SJSA1 (cell line): Measurements from ENCODE around the gene HSPA1A. TPM values are rescaled to one million over a fixed set of nuclear protein-coding genes. Genes with fewer than 3 reads are reported as not detected.
"Not testable (repeated sequence)": the region's sequence is repeated elsewhere in the genome, so short reads cannot be mapped to it uniquely, and the experiment has no call there.

Experiments used
- DNase-seq, 2 experiments: peaks; one replicate each; pipeline ENCODE4 v3.0.0-alpha.2; 2015 to 2020; ENCODE audit warnings: low spot score in 2 of 2, low read depth in 1 of 2
- H3K27ac ChIP-seq: fragments of 250-450 bp; sonication (Bioruptor Pico); 2 replicates; pipeline ENCODE4 v1.5.1; 2020; ENCODE audit warnings: mild to moderate bottlenecking, moderate library complexity
- H3K27me3 ChIP-seq: fragments of 250-450 bp; sonication (Bioruptor Pico); replicated peaks from 2 replicates; pipeline ENCODE4 v1.5.1; 2020; ENCODE audit warnings: mild to moderate bottlenecking, moderate library complexity
- H3K36me3 ChIP-seq: fragments of 250-450 bp; sonication (Bioruptor Pico); 2 replicates; pipeline ENCODE4 v1.5.1; 2020; ENCODE audit warnings: mild to moderate bottlenecking
- H3K4me1 ChIP-seq: fragments of 250-450 bp; sonication (Bioruptor Pico); replicated peaks from 2 replicates; pipeline ENCODE4 v1.6.1; 2021; ENCODE audit warnings: mild to moderate bottlenecking
- H3K4me3 ChIP-seq: fragments of 250-450 bp; sonication (Bioruptor Pico); 2 replicates; pipeline ENCODE4 v1.5.1; 2020; ENCODE audit warnings: mild to moderate bottlenecking
- H3K9me3 ChIP-seq: fragments of 250-450 bp; sonication (Bioruptor Pico); replicated peaks from 2 replicates; pipeline ENCODE4 v1.5.1; 2020; ENCODE audit warnings: mild to moderate bottlenecking
- total RNA-seq: library from RNA; depleted of rRNA; stranded (reverse); fragments of >200 nt; shearing (Covaris generic); gene quantifications from 2 replicates; pipeline ENCODE4 v1.2.3, GENCODE V29; 2014

Gene HSPA1A
- total RNA-seq, 1 experiment from 2014 or later: 214 TPM

GRCh38 chr6:31808599-31808998 lies 6.7 kb upstream of the HSPA1A start:
- H3K36me3 ChIP-seq, DNase-seq, H3K27ac ChIP-seq, H3K4me1 ChIP-seq, H3K27me3 ChIP-seq, H3K9me3 ChIP-seq, H3K4me3 ChIP-seq: not testable (repeated sequence)

GRCh38 chr6:31811645-31812044 lies 3.7 kb upstream of the HSPA1A start:
- Histone ChIP-seq H3K27me3 (no peaks in the 10 kb centered on the region), H3K36me3 (no peaks in the 10 kb centered on the region), H3K27ac (no peak overlapping the region), H3K9me3 (no peaks in the 10 kb centered on the region), H3K4me1 (peaks cover 16% of the 10 kb centered on the region), H3K4me3 (no peak overlapping the region)
- DNase-seq: no peak

- no peak overlapping the region for H3K4me3 ChIP-seq
- H3K27ac ChIP-seq: no peak overlapping the region
These were observed 1.9 kb upstream of the HSPA1A start for GRCh38 chr6:31813465-31813849.

GRCh38 chr6:31814677-31815024 lies 692 bp upstream of the HSPA1A start:
- Histone ChIP-seq H3K4me1 (peaks cover 31% of the 10 kb centered on the region), H3K27ac (peak overlapping the region; percentile 89), H3K36me3 (peaks cover 9% of the 10 kb centered on the region), H3K4me3 (peak overlapping the region; percentile 45), H3K27me3 (no peaks in the 10 kb centered on the region), H3K9me3 (no peaks in the 10 kb centered on the region)
- DNase-seq: peak; percentile 81 to 96

More at GRCh38 chr6:31813465-31813849, 1.9 kb upstream of the HSPA1A start:
- DNase-seq: no peak
- H3K9me3 ChIP-seq: no peaks in the 10 kb centered on the region
- H3K27me3 ChIP-seq: no peaks in the 10 kb centered on the region
- peaks cover under 1% of the 10 kb centered on the region for H3K36me3 ChIP-seq
- H3K4me1 ChIP-seq: peaks cover 23% of the 10 kb centered on the region

GRCh38 chr6:31817133-31817928 lies 2.0 kb downstream of the HSPA1A start:
- H3K36me3 ChIP-seq: peaks cover 13% of the 10 kb centered on the region
- H3K4me3 ChIP-seq: peak overlapping the region; percentile 6; the same call in 1 of the 2 replicates
- H3K9me3 ChIP-seq, DNase-seq, H3K27me3 ChIP-seq, H3K27ac ChIP-seq: not testable (repeated sequence)
- peaks cover 42% of the 10 kb centered on the region for H3K4me1 ChIP-seq

- H3K27ac ChIP-seq, H3K9me3 ChIP-seq, DNase-seq, H3K27me3 ChIP-seq: not testable (repeated sequence)
- H3K4me3 ChIP-seq: peak overlapping the region; percentile 6; the same call in 1 of the 2 replicates
- peaks cover 49% of the 10 kb centered on the region for H3K4me1 ChIP-seq
- H3K36me3 ChIP-seq: peaks cover 13% of the 10 kb centered on the region
These were observed 2.7 kb downstream of the HSPA1A start for GRCh38 chr6:31817929-31818511.

- Histone ChIP-seq H3K27me3 (no peaks in the 10 kb centered on the region), H3K4me3 (no peak overlapping the region), H3K4me1 (peaks cover 42% of the 10 kb centered on the region), H3K27ac (no peak overlapping the region), H3K9me3 (no peaks in the 10 kb centered on the region), H3K36me3 (peaks cover 13% of the 10 kb centered on the region)
- DNase-seq: no peak
These were observed 4.5 kb downstream of the HSPA1A start for GRCh38 chr6:31819871-31820299.

- Histone ChIP-seq H3K4me1 (peaks cover 42% of the 10 kb centered on the region), H3K36me3 (peaks cover 13% of the 10 kb centered on the region)
- DNase-seq, H3K9me3 ChIP-seq, H3K4me3 ChIP-seq, H3K27ac ChIP-seq, H3K27me3 ChIP-seq: not testable (repeated sequence)
These were observed 5.1 kb downstream of the HSPA1A start for GRCh38 chr6:31820399-31820798.

- no peaks in the 10 kb centered on the region for H3K27me3 ChIP-seq
- H3K4me1 ChIP-seq: peaks cover 45% of the 10 kb centered on the region
- DNase-seq: peak; percentile 58 to 80
- peak overlapping the region; percentile 85 for H3K27ac ChIP-seq
- peak overlapping the region; percentile 42 for H3K4me3 ChIP-seq
- peaks cover 13% of the 10 kb centered on the region for H3K36me3 ChIP-seq
- H3K9me3 ChIP-seq: no peaks in the 10 kb centered on the region
These were observed 6.1 kb downstream of the HSPA1A start for GRCh38 chr6:31821301-31822035.

GRCh38 chr6:31822036-31822821 lies 6.9 kb downstream of the HSPA1A start:
- Histone ChIP-seq H3K27ac (peak overlapping the region; percentile 85), H3K4me1 (peaks cover 49% of the 10 kb centered on the region), H3K36me3 (peaks cover 13% of the 10 kb centered on the region), H3K4me3 (peak overlapping the region; percentile 42), H3K27me3 (no peaks in the 10 kb centered on the region), H3K9me3 (no peaks in the 10 kb centered on the region)
- peak; percentile 80 to 87 for DNase-seq

- not testable (repeated sequence) for H3K4me3 ChIP-seq, DNase-seq, H3K27ac ChIP-seq, H3K9me3 ChIP-seq, H3K27me3 ChIP-seq
- Histone ChIP-seq H3K4me1 (peaks cover 37% of the 10 kb centered on the region), H3K36me3 (peaks cover 10% of the 10 kb centered on the region)
These were observed 8.4 kb downstream of the HSPA1A start for GRCh38 chr6:31823592-31824196.

GRCh38 chr6:31825553-31825952 lies 10.2 kb downstream of the HSPA1A start:
- no peaks in the 10 kb centered on the region for H3K27me3 ChIP-seq
- H3K27ac ChIP-seq: no peak overlapping the region
- H3K9me3 ChIP-seq: no peaks in the 10 kb centered on the region
- no peak for DNase-seq
- H3K4me1 ChIP-seq: peaks cover 31% of the 10 kb centered on the region
- no peak overlapping the region for H3K4me3 ChIP-seq
- peaks cover 4% of the 10 kb centered on the region for H3K36me3 ChIP-seq

GRCh38 chr6:31826793-31827285 lies 11.5 kb downstream of the HSPA1A start:
- peak overlapping the region; percentile 49 for H3K27ac ChIP-seq
- peak overlapping the region; percentile 57 for H3K4me3 ChIP-seq
- DNase-seq: peak in 1 of 2 experiments; percentile 73
- peaks cover 7% of the 10 kb centered on the region for H3K36me3 ChIP-seq
- no peaks in the 10 kb centered on the region for H3K27me3 ChIP-seq
- no peaks in the 10 kb centered on the region for H3K9me3 ChIP-seq
- H3K4me1 ChIP-seq: peaks cover 23% of the 10 kb centered on the region
